ENCODE data around the gene L3MBTL4. TPM values are rescaled to one million over a fixed set of nuclear protein-coding genes. Genes with fewer than 3 reads are reported as not detected.
"Not testable (repeated sequence)": the region's sequence is repeated elsewhere in the genome, so short reads cannot be mapped to it uniquely, and the experiment has no call there.

L3MBTL4 gene
- total RNA-seq, 4 donors from 2014 or later, result 0.40 to 3.8 (median 0.76) TPM

GRCh38 chr18:6411382-6411781 is 3.3 kb downstream of the L3MBTL4 start:
- DNase-seq (no peak), ATAC-seq (no peak)
- intact Hi-C loops (cut with DNase I; ENCODE audit: low total_unique reads), result no loop called here
- TF ChIP-seq POLR2A (IDR thresholded peaks at IDR 0.05), result no peak
- H3K27ac ChIP-seq, result no peak overlapping the region
- peaks cover 2 to 18% (median 5%) of the 10 kb centered on the region in 3 donors for H3K27me3 ChIP-seq
- H3K4me3 ChIP-seq, result no peak overlapping the region
- in situ Hi-C loops (cut with MboI; ENCODE audit: low sequenced_read_pairs in 4 of 4), result no loop called here
- no peaks in the 10 kb centered on the region for H3K36me3 ChIP-seq
- no peaks in the 10 kb centered on the region for H3K9me3 ChIP-seq
- H3K4me1 ChIP-seq, result no peaks in the 10 kb centered on the region

- intact Hi-C loops (cut with DNase I; ENCODE audit: low total_unique reads), result no loop called here
- no peak for TF ChIP-seq CTCF (IDR thresholded peaks at IDR 0.05 in 4 of 5, conservative IDR thresholded peaks at IDR 0.05 in 1 of 5)
- TF ChIP-seq POLR2A (IDR thresholded peaks at IDR 0.05), result no peak
- H3K4me1 ChIP-seq, result no peaks in the 10 kb centered on the region
- H3K4me3 ChIP-seq, result no peak overlapping the region
- H3K27ac ChIP-seq, result no peak overlapping the region
- DNase-seq (no peak), ATAC-seq (no peak)
- H3K9me3 ChIP-seq, result no peaks in the 10 kb centered on the region
- no peaks in the 10 kb centered on the region for H3K36me3 ChIP-seq
- in situ Hi-C loops (cut with MboI; ENCODE audit: low sequenced_read_pairs in 4 of 4), result no loop called here
- H3K27me3 ChIP-seq, result peaks cover 0 to 6% (median 2%) of the 10 kb centered on the region in 3 donors
Measured at GRCh38 chr18:6409933-6410332, 4.8 kb downstream of the L3MBTL4 start.

DNA sequence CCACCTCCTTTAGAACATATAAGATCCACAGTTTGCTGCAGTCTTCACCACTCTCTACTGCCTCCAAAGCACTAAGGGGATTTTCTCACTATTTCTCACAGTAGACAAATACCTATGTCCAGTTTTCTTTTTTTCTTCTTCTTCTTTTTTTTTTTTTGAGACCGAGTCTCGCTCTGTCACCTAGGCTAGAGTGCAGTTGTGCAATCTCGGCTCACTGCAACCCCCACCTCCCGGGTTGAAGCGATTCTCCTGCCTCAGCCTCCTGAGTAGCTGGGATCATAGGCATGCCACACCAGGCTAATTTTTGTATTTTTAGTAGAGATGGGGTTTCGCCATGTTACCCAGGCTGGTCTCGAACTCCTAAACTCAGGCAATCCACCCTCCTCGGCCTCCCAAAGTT is 6.2 kb downstream of the L3MBTL4 start:
- H3K27ac ChIP-seq; H3K27me3 ChIP-seq; DNase-seq; intact Hi-C loops (cut with DNase I; ENCODE audit: low total_unique reads); H3K4me3 ChIP-seq; H3K9me3 ChIP-seq; H3K36me3 ChIP-seq; ATAC-seq; in situ Hi-C loops (cut with MboI; ENCODE audit: low sequenced_read_pairs in 4 of 4); H3K4me1 ChIP-seq: not testable (repeated sequence)

DNA sequence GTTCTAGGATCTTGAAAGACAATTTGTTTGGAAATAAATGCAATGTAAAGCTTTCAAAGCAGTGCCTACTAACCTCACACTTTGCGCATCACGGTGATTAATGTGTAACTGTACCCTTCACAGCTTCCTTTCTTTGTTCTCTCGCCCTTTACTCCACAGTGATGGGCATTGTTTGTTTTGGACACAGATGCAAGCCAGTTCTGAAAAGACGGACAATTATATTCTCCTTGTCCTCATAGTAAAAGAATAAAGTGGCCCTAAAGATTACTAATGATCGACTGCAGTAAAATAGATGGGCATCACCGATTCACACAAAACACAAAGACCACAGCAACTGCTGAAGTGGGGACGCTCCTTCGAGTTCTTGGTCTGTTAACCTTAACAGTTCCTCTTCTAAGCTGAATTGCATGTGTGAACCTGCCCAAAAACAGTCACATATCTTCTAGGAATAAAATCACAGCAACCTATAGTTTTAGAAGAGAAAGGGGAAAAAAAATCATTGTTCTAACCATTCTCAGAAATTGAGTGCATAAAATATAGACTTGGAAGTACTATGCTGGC is 7.7 kb downstream of the L3MBTL4 start:
- Histone ChIP-seq H3K4me3 (no peak overlapping the region), H3K36me3 (no peaks in the 10 kb centered on the region), H3K4me1 (no peaks in the 10 kb centered on the region), H3K9me3 (no peaks in the 10 kb centered on the region), H3K27ac (no peak overlapping the region), H3K27me3 (no peaks in the 10 kb centered on the region)
- DNase-seq, result no peak
- in situ Hi-C loops (cut with MboI; ENCODE audit: low sequenced_read_pairs in 4 of 4), result no loop called here
- no peak for ATAC-seq
- intact Hi-C loops (cut with DNase I; ENCODE audit: low total_unique reads), result no loop called here
- no peak for TF ChIP-seq CTCF (IDR thresholded peaks at IDR 0.05 in 4 of 5, conservative IDR thresholded peaks at IDR 0.05 in 1 of 5)
- no peak for TF ChIP-seq POLR2A (IDR thresholded peaks at IDR 0.05)

- intact Hi-C loops (cut with DNase I; ENCODE audit: low total_unique reads), result no loop called here
- H3K27me3 ChIP-seq, result no peaks in the 10 kb centered on the region
- TF ChIP-seq CTCF (IDR thresholded peaks at IDR 0.05 in 4 of 5, conservative IDR thresholded peaks at IDR 0.05 in 1 of 5) (no peak), POLR2A (IDR thresholded peaks at IDR 0.05) (no peak)
- in situ Hi-C loops (cut with MboI; ENCODE audit: low sequenced_read_pairs in 4 of 4), result no loop called here
- no peaks in the 10 kb centered on the region for H3K9me3 ChIP-seq
- no peak overlapping the region for H3K27ac ChIP-seq
- no peak overlapping the region for H3K4me3 ChIP-seq
- H3K4me1 ChIP-seq, result no peaks in the 10 kb centered on the region
- H3K36me3 ChIP-seq, result no peaks in the 10 kb centered on the region
- DNase-seq, result peak in 1 of 2 donors; percentile 15
- ATAC-seq, result peak in 1 of 2 donors; percentile 65
Measured at GRCh38 chr18:6406075-6406909, 8.4 kb downstream of the L3MBTL4 start.

Measured in gastrocnemius medialis (tissue), 4 donors.